Hepatocyte (in vitro differentiated cells): ENCODE results near the gene B3GNT7. TPM values are rescaled to one million over a fixed set of nuclear protein-coding genes. Genes with fewer than 3 reads are reported as not detected.

ENCODE experiments used
- DNase-seq: peaks from one replicate; pipeline ENCODE4 v3.0.0-alpha.2; 2016; ENCODE audit warnings: low spot score
- H2AFZ ChIP-seq: fragments of 200-600 bp; sonication (generic); 2 replicates; pipeline ENCODE4 v1.6.0; 2016; ENCODE audit warnings: antibody characterized with exemption, mild to moderate bottlenecking
- H3K27ac ChIP-seq: fragments of 200-600 bp; sonication (generic); 2 replicates; pipeline ENCODE4 v1.5.1; 2016; ENCODE audit warnings: mild to moderate bottlenecking
- H3K27me3 ChIP-seq: fragments of 200-600 bp; sonication (generic); 2 replicates; pipeline ENCODE4 v1.6.1; 2016
- H3K36me3 ChIP-seq: fragments of 200-600 bp; sonication (generic); replicated peaks from 2 replicates; pipeline ENCODE4 v1.5.1; 2016; ENCODE audit warnings: low read depth; ENCODE audit not compliant: insufficient read depth
- H3K4me1 ChIP-seq: fragments of 200-600 bp; sonication (generic); 2 replicates; pipeline ENCODE4 v1.5.1; 2016; ENCODE audit warnings: mild to moderate bottlenecking, moderate library complexity; ENCODE audit not compliant: insufficient read depth
- H3K4me2 ChIP-seq: fragments of 200-600 bp; sonication (generic); 2 replicates; pipeline ENCODE4 v1.6.0; 2016
- H3K4me3 ChIP-seq: fragments of 200-600 bp; sonication (generic); 2 replicates; pipeline ENCODE4 v1.5.1; 2016; ENCODE audit warnings: mild to moderate bottlenecking
- H3K79me2 ChIP-seq: fragments of 200-600 bp; sonication (generic); 2 replicates; pipeline ENCODE4 v1.6.0; 2017; ENCODE audit warnings: mild to moderate bottlenecking
- H3K9me2 ChIP-seq: fragments of 200-600 bp; sonication (generic); replicated peaks from 2 replicates; pipeline ENCODE4 v1.6.0; 2017; ENCODE audit warnings: mild to moderate bottlenecking; ENCODE audit not compliant: insufficient read depth
- H3K9me3 ChIP-seq: fragments of 200-600 bp; sonication (generic); 2 replicates; pipeline ENCODE4 v1.5.1; 2016; ENCODE audit warnings: low read depth, mild to moderate bottlenecking
- H4K20me1 ChIP-seq: fragments of 200-600 bp; sonication (generic); 2 replicates; pipeline ENCODE4 v1.6.0; 2016; ENCODE audit warnings: mild to moderate bottlenecking; ENCODE audit not compliant: insufficient read depth, poor library complexity, severe bottlenecking
- EZH2 ChIP-seq: fragments of 200-600 bp; sonication (generic); IDR thresholded peaks from 2 replicates; pipeline ENCODE4 v1.6.1; 2016; ENCODE audit warnings: antibody characterized with exemption, mild to moderate bottlenecking, borderline replicate concordance
- EZH2phosphoT487 ChIP-seq: fragments of 200-600 bp; sonication (generic); IDR thresholded peaks from one replicate; pipeline ENCODE4 v1.6.1; 2018; ENCODE audit warnings: antibody characterized with exemption, mild to moderate bottlenecking, low read depth, moderate library complexity; ENCODE audit not compliant: unreplicated experiment, severe bottlenecking
- WGBS: methylation state at CpG from one replicate; pipeline ENCODE4 v1.1.6; 2016; ENCODE audit warnings: low lambda C conversion rate; ENCODE audit errors: missing lambda C conversion rate; 5-methylcytosine and 5-hydroxymethylcytosine counted together
- polyA plus RNA-seq: library from polyadenylated mRNA; unstranded; fragments of >200 nt; fragmentation: Nextera tagmentation; extraction: Ambion mirVana; gene quantifications from 2 replicates; pipeline ENCODE4 v1.2.1, GENCODE V29; 2016
- total RNA-seq: library from RNA; depleted of rRNA; stranded (reverse); fragments of >200 nt; gene quantifications from 2 replicates; pipeline ENCODE4 v1.2.3, GENCODE V29; 2014
- TF ChIP-seq, protein P1 (sequence below): fragments of 200-600 bp; sonication (generic); IDR thresholded peaks from 2 replicates; pipeline ENCODE4 v1.5.1; 2016; ENCODE audit warnings: antibody characterized with exemption, mild to moderate bottlenecking; ENCODE audit not compliant: poor library complexity

The B3GNT7 gene
- total and polyA plus RNA-seq, 2 experiments from 2014 or later = 4.3 to 6.2 TPM

- DNase-seq = peak; percentile 61
- Histone ChIP-seq H3K4me1 (peaks cover 12% of the 10 kb centered on the region), H2AFZ (no peak overlapping the region), H3K4me3 (no peak overlapping the region), H3K9me3 (no peaks in the 10 kb centered on the region), H3K79me2 (no peaks in the 10 kb centered on the region), H3K27ac (peak overlapping the region; percentile 40), H3K27me3 (no peaks in the 10 kb centered on the region), H3K36me3 (no peaks in the 10 kb centered on the region), H4K20me1 (no peaks in the 10 kb centered on the region), H3K4me2 (no peak overlapping the region), H3K9me2 (no peaks in the 10 kb centered on the region)
- no peak for TF ChIP-seq EZH2
- TF ChIP-seq, protein P1, sequence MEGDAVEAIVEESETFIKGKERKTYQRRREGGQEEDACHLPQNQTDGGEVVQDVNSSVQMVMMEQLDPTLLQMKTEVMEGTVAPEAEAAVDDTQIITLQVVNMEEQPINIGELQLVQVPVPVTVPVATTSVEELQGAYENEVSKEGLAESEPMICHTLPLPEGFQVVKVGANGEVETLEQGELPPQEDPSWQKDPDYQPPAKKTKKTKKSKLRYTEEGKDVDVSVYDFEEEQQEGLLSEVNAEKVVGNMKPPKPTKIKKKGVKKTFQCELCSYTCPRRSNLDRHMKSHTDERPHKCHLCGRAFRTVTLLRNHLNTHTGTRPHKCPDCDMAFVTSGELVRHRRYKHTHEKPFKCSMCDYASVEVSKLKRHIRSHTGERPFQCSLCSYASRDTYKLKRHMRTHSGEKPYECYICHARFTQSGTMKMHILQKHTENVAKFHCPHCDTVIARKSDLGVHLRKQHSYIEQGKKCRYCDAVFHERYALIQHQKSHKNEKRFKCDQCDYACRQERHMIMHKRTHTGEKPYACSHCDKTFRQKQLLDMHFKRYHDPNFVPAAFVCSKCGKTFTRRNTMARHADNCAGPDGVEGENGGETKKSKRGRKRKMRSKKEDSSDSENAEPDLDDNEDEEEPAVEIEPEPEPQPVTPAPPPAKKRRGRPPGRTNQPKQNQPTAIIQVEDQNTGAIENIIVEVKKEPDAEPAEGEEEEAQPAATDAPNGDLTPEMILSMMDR = no peak
- TF ChIP-seq EZH2phosphoT487 = no peak
- 82% methylated on average over 20 of the region's 21 CpGs for WGBS
These were observed 16.0 kb upstream of the B3GNT7 start for GRCh38 chr2:231379266-231380215.

GRCh38 chr2:231380307-231380706, 15.2 kb upstream of the B3GNT7 start:
- no peak for DNase-seq
- Histone ChIP-seq H3K4me1 (peaks cover 12% of the 10 kb centered on the region), H4K20me1 (no peaks in the 10 kb centered on the region), H3K9me2 (no peaks in the 10 kb centered on the region), H3K27ac (peak overlapping the region; percentile 40), H3K36me3 (no peaks in the 10 kb centered on the region), H3K9me3 (no peaks in the 10 kb centered on the region), H3K79me2 (no peaks in the 10 kb centered on the region), H3K4me3 (no peak overlapping the region), H3K4me2 (no peak overlapping the region), H2AFZ (no peak overlapping the region), H3K27me3 (no peaks in the 10 kb centered on the region)
- WGBS = 89% methylated on average over 10 of the region's 10 CpGs
- TF ChIP-seq EZH2phosphoT487 (no peak), EZH2 (no peak)

GRCh38 chr2:231380991-231381847, 14.3 kb upstream of the B3GNT7 start:
- H3K4me3 ChIP-seq = no peak overlapping the region
- H3K27me3 ChIP-seq = no peaks in the 10 kb centered on the region
- no peak for TF ChIP-seq EZH2
- no peak for TF ChIP-seq EZH2phosphoT487
- TF ChIP-seq, protein P1 = no peak
- no peaks in the 10 kb centered on the region for H3K9me3 ChIP-seq
- no peak overlapping the region for H3K27ac ChIP-seq
- H4K20me1 ChIP-seq = no peaks in the 10 kb centered on the region
- whole genome bisulfite sequencing = 93% methylated on average over 3 of the region's 5 CpGs
- no peak for DNase-seq
- no peaks in the 10 kb centered on the region for H3K9me2 ChIP-seq
- no peak overlapping the region for H3K4me2 ChIP-seq
- no peaks in the 10 kb centered on the region for H3K79me2 ChIP-seq
- H3K4me1 ChIP-seq = peaks cover 12% of the 10 kb centered on the region
- H2AFZ ChIP-seq = no peak overlapping the region
- no peaks in the 10 kb centered on the region for H3K36me3 ChIP-seq

GRCh38 chr2:231382116-231382515, 13.4 kb upstream of the B3GNT7 start:
- H3K4me2 ChIP-seq = no peak overlapping the region
- no peaks in the 10 kb centered on the region for H3K79me2 ChIP-seq
- no peak overlapping the region for H3K4me3 ChIP-seq
- H2AFZ ChIP-seq = no peak overlapping the region
- no peak for DNase-seq
- H3K9me2 ChIP-seq = no peaks in the 10 kb centered on the region
- H4K20me1 ChIP-seq = no peaks in the 10 kb centered on the region
- no peaks in the 10 kb centered on the region for H3K9me3 ChIP-seq
- TF ChIP-seq EZH2phosphoT487 (no peak), EZH2 (no peak)
- TF ChIP-seq, protein P1 = no peak
- H3K36me3 ChIP-seq = no peaks in the 10 kb centered on the region
- no peak overlapping the region for H3K27ac ChIP-seq
- no peaks in the 10 kb centered on the region for H3K27me3 ChIP-seq
- 88% methylated on average over 8 of the region's 8 CpGs for WGBS
- H3K4me1 ChIP-seq = peaks cover 12% of the 10 kb centered on the region
